GM19397 (cell line): ENCODE data around the gene MC1R.

ENCODE experiments used
- ATAC-seq: cut with Tn5 transposase; IDR thresholded peaks from one replicate; pipeline ENCODE4 v1.9.1; 2021; ENCODE audit warnings: mild to moderate bottlenecking, moderate library complexity; ENCODE audit not compliant: unreplicated experiment

MC1R gene

DNA sequence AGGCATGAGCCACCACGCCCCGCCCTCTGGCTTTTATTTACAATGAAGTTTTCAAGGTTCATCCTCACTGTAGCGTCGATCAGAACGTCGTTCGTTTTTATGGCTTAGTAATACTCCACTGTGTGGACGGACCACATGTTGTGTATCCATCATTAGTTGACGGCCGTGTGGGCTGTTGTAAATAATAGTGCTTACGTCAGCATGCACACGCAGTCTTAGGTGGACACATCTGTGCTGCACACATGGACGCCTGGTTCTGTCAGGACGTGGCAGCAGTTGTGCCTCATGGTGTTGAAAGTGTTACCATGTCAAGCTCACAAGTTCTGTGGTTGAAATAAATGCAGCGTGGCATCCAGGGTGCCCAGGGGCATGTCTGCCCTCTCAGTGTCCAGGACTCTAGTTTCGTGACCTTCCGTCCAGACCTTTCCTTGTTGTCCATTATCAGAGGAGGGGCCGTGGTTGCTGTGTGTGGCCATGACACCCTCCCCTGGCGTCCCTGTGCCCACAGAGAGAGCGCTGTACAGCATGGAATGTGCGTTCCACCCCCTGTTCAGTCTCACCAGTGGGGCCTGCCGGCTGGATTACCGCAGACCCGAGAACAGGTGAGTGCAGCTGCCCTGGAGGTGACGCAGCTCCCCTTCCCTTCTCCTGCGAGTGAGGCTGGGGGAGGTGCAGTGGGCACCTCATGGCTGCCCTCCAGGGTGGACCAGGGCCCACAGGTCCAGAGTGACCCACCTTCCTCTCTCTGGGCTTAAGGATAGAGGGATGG, 23.0 kb upstream of the MC1R start:
- ATAC-seq = no peak

DNA sequence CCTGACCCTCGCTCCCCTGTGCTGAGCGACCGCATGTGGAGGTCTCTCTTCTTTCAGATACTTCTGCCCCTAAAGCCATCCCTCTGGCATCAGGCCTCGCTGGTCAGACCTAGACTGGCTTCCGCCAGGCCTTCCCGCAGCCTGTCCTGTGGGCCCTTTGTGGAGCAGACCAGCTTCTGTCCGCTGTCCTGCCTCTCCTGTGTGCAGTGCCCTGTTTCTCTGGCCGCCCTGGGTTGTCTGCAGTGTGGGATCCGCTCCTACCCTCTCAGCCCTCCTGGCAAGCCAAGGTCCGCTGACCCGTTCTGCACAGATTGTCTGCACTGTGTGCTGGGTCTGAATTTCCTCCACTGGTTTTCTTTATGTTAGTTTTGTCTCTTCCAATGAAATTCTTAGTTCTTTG, 21.5 kb upstream of the MC1R start:
- ATAC-seq = no peak

DNA sequence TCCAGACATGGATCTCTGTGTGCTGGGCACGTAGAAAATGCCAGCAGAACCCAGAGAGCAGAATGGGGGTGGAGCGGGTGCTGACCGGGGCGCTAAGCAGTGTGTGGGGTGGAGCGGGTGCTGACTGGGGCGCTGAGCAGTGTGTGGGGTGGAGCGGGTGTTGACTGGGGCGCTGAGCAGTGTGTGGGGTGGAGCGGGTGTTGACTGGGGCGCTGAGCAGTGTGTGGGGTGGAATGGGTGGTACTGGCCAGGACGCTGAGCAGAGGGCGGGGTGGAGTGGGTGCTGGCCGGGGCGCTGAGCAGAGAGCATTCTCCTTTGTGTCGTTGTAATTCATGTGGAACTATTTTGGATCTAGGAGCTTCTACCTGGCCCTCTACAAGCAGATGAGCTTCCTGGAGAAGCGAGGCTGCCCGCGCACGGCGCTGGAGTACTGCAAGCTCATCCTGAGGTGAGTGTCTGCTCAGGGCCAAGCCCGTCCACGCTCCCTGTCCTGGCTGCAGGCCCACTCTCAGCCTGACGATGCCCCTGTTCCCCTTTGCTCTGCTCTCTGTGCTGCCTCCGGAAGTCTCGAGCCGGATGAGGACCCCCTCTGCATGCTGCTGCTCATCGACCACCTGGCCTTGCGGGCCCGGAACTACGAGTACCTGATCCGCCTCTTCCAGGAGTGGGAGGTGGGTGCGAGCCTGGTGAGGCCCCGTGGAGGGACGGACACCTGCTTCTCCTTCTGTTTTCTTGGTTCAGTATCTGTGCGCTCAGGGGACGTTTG, 20.3 kb upstream of the MC1R start:
- ATAC-seq = no peak

GRCh38 chr16:89899879-89900481, 18.7 kb upstream of the MC1R start:
- no peak for ATAC-seq

DNA sequence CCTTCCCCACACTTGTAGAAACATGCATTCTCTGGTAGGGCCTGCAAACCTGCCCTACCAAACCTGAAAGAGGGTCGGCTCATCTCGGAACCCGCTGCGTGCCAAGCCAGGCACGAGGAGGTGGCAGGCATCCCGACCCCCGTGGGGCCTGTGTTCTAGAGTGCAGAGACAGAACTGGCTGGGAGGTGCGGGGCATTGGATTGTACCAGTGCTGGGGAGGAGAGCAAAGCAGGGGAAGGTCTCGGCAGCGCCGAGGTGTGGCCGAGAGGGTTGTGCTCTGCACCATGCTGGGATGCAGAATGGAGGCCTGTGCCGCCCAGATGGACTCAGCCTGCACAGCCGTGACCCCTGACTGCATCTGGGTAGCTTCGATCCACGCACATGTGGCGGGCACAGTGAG, 17.8 kb upstream of the MC1R start:
- ATAC-seq = no peak

- no peak for ATAC-seq
Observed at GRCh38 chr16:89902980-89903379, 15.7 kb upstream of the MC1R start.

GRCh38 chr16:89903908-89904515, 14.7 kb upstream of the MC1R start:
- ATAC-seq = no peak

DNA sequence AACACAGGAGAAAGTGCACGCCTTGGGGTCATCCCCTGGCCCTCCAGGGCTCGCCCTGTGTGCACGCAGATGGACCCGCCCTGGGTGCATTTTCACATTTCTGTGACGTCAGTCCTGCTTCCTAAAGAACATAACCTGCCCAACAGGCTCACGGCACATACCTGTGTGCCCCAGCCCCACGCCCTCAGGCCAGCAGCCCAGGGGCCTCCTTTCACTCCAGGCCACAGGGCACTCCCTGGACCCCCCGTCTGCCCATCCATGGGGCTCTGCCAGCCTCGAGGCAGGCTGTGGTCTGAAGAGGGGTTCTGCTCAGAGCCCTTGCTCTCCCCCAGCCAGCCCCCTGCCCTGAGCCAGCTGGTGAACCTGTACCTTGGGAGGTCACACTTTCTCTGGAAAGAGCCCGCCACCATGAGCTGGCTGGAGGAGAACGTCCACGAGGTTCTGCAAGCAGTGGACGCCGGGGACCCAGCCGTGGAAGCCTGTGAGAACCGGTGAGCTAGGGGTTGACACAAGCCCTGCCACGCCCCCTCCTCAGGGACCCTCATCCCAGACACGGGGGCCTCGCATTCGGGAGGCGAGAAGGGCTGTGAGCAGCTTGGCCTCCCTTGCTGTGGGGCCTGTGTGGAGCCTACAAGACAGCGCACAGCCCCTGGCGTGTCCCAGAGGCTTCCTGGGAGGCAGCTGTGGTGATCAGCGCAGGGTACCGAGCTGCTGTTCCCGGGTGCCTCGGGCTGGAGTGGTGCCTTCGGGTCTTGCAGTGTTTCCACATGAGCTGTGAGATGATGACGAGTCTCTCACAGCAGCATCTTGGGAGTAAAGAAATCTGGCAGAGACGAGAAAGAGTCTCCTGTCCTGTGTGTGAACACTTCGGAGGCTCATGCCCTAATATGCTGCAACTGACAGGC, 13.8 kb upstream of the MC1R start:
- ATAC-seq = no peak

- ATAC-seq = no peak
Observed at GRCh38 chr16:89905511-89906139, 13.0 kb upstream of the MC1R start.

DNA sequence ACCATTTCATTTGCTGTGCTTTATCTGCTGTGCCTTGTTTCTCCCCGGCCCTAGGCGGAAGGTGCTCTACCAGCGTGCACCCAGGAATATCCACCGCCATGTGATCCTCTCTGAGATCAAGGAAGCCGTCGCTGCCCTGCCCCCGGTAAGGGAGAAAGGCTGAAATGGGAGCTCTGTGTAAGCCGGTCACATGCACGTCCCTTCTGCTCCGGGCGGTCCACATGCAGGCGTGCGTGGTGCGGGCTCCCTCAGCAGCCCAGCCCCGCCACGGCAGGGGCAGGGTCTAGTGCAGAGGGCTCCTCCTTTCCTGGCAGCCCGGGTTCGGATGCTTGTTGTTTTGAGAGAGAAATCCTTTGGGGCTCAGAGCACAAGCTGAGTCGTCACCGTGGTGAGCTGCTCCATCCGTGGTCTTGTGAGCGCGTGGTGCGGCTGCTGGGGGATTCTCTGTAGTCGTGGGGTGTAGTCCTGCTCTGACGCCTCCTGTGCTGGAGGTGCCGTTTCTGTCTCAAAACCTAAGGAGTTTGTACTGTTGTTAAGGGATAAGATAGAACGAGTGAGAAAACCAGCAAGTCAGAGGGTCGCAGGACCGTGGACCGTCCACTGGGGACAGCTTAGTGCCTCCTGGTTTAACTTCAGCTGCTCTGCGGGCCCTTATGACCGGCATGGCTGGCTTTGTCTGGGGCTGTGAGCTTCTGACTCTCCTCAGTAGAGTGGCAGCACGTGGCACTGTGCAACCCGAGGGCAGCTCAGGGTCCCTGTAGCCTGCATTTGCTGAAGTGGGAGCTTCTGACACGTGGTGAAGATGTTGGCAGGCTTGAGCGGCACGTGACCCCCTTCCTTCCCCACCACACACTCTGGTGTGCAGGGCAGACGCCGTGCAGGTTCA, 12.3 kb upstream of the MC1R start:
- no peak for ATAC-seq

GRCh38 chr16:89907055-89907814, 11.4 kb upstream of the MC1R start:
- no peak for ATAC-seq

DNA sequence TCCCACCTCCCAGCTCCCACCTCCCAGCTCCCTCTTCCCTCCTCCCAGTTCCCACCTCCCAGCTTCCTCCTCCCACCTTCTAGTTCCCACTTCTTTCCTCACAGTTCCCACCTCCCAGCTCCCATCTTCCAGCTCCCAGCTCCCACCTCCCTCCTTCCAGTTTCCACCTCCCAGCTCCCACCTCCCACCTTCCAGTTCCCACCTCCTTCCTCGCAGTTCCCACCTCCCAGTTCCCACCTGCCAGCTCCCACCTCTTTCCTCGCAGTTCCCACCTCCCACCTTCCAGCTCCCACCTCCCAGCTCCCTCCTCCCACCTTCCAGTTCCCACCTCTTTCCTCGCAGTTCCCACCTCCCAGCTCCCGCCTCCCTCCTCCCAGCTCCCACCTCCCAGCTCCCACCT, 10.4 kb upstream of the MC1R start:
- ATAC-seq = no peak

DNA sequence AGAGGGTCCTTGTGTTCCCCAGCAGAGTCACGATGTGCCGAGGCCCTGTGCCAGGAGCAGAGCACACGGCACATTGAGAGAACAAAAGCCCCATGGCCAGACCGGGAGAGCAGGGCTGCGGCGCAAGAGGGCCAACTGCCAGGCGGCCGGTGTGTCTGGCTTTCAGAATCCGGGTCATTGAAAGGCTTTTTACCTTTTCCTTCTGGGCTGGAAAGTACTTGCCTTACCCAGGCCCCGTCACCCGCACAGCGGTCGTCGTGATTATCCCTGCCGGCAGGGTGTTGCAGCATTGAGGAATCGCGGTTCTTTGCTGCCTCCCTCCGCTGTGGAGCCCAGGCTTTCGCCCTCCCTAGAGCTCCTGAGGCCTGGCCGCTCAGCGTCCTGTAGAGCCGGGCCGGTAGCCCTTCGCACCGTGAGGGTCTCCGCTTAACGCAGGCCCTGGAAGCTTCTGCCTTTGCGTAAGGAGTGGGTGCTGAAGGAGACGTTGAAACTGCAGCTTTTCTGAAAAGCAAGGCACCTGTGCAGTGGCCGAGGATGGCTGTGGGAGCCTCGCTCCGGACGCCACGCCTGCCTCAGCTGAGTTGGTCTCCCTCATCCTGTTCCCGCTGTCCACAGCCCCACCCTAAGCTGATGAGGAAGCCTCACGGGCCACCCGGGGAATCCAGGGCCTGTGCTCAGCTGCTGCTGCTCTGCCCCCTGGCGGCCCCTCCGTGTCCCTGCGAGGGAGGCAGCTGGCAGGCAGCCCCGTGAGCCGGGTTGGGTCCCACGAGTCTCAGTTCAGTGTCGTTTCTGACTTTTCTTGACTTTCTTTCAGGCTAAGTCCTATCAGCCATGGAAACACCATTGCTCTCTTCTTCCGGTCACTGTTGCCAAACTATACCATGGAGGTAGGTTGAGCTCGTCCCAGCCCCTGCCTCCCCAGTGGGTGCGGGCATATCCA, 8.6 kb upstream of the MC1R start:
- ATAC-seq = no peak

DNA sequence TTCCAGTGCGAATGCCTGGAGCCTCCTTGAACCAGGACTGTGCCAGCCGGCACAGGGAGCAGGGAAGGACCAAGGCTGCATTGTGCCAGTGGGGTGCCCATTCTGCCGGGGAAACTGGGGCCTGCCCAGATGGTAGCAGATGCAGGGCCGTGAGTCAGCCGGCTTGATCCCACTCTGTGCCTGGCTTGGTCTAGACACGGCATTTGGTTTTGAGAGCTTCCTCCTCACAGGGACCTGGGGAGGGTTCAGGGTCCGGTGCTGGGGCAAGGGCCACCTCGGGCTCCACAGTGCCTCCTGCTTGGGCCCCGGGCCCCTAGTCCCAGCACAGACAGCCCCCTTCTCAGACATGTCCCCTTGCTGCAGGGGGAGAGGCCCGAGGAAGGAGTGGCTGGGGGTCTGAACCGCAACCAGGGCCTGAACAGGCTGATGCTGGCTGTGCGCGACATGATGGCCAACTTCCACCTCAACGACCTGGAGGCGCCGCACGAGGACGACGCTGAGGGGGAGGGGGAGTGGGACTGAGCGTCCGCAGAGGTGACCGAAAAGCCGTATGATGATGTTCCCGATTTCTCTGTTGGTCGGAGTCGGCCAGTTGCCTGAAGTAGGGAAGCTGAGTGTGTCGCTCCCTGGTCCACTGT, 7.8 kb upstream of the MC1R start:
- no peak for ATAC-seq

DNA sequence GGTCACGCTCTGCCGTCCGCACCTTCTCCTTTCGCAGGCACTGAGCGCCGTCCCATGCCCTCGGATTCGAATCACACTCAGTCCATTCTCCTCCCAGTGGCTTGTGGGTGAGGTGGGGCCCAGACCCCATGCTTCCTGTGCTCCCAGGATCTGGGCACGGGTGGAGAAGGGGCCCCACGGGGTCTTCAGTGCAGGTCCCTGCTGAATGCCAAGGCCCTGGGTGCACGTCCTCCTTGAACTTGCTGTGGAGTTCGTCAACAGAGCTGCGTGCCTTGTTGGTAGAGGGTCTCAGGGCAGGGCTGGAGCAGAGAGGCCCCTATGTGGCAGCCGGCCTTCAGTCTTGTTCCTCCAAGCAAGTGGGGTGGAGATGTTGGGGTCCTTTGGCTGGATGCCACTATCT, 7.3 kb upstream of the MC1R start:
- ATAC-seq = no peak

GRCh38 chr16:89912143-89912542, 6.5 kb upstream of the MC1R start:
- ATAC-seq = no peak

GRCh38 chr16:89912627-89913026, 6.0 kb upstream of the MC1R start:
- ATAC-seq = no peak
